H1 (cell line): ENCODE data around the gene SCAP.

Experiments used
- CTCF ChIP-seq, 3 experiments: IDR thresholded peaks; 1 replicate in 2 of 3; 2 replicates in 1 of 3; pipeline versions ENCODE4 v1.5.1 to v1.6.1; 2011; ENCODE audit warnings: low read length in 3 of 3, mild to moderate bottlenecking in 3 of 3, inconsistent platforms in 2 of 3, low read depth in 1 of 3, moderate library complexity in 1 of 3; ENCODE audit not compliant: insufficient read depth in 1 of 3; ENCODE audit errors: control extremely low read depth in 1 of 3
- EP300 ChIP-seq, 2 experiments: IDR thresholded peaks; 1 replicate in 1 of 2; 2 replicates in 1 of 2; pipeline ENCODE4 v1.6.1; 2011 to 2012; ENCODE audit warnings: low read depth in 2 of 2, low read length in 2 of 2, mild to moderate bottlenecking in 2 of 2, borderline replicate concordance in 1 of 2, inconsistent platforms in 1 of 2, moderate library complexity in 1 of 2
- MAFK ChIP-seq: IDR thresholded peaks from 2 replicates; pipeline ENCODE4 v1.6.1; 2012; ENCODE audit warnings: low read depth, mild to moderate bottlenecking, improper control_type of control experiment, low read length
- POLR2A ChIP-seq, 2 experiments: IDR thresholded peaks; 1 replicate in 1 of 2; 2 replicates in 1 of 2; pipeline ENCODE4 v1.6.1; 2011; ENCODE audit warnings: low read depth in 2 of 2, low read length in 2 of 2, mild to moderate bottlenecking in 2 of 2; ENCODE audit errors: control extremely low read depth in 1 of 2
- RFX5 ChIP-seq: IDR thresholded peaks from 2 replicates; pipeline ENCODE4 v1.6.1; 2011; ENCODE audit warnings: low read depth, low read length, improper control_type of control experiment, borderline replicate concordance
- SIN3A ChIP-seq, 2 experiments: IDR thresholded peaks in 1 of 2; conservative IDR thresholded peaks in 1 of 2; 2 replicates each; pipeline ENCODE4 v1.6.1; 2011 to 2012; ENCODE audit warnings: low read length in 2 of 2, improper control_type of control experiment in 1 of 2, low read depth in 1 of 2, mild to moderate bottlenecking in 1 of 2
- TCF12 ChIP-seq: IDR thresholded peaks from 2 replicates; pipeline ENCODE4 v1.6.1; 2011; ENCODE audit warnings: low read depth, mild to moderate bottlenecking, low read length
- TF ChIP-seq, protein P1 (sequence below): IDR thresholded peaks from 2 replicates; pipeline ENCODE4 v1.6.1; 2012; ENCODE audit warnings: low read length, inconsistent platforms

GRCh38 chr3:47495111-47495510 lies 19.4 kb upstream of the SCAP start:
- TF ChIP-seq EP300 (IDR thresholded peaks at IDR 0.05; ENCODE audit: borderline replicate concordance in 1 of 2, low read depth in 2 of 2, low read length in 2 of 2) (no peak), SIN3A (conservative IDR thresholded peaks at IDR 0.05 in 1 of 2, IDR thresholded peaks at IDR 0.05 in 1 of 2; ENCODE audit: low read depth in 1 of 2, low read length in 2 of 2) (no peak), POLR2A (IDR thresholded peaks at IDR 0.05; ENCODE audit: control extremely low read depth in 1 of 2, low read depth in 2 of 2, low read length in 2 of 2) (no peak), TCF12 (no peak), CTCF (IDR thresholded peaks at IDR 0.05; ENCODE audit: control extremely low read depth in 1 of 3, insufficient read depth in 1 of 3, low read depth in 1 of 3, low read length in 3 of 3) (no peak), MAFK (no peak), RFX5 (no peak)
- TF ChIP-seq, protein P1, sequence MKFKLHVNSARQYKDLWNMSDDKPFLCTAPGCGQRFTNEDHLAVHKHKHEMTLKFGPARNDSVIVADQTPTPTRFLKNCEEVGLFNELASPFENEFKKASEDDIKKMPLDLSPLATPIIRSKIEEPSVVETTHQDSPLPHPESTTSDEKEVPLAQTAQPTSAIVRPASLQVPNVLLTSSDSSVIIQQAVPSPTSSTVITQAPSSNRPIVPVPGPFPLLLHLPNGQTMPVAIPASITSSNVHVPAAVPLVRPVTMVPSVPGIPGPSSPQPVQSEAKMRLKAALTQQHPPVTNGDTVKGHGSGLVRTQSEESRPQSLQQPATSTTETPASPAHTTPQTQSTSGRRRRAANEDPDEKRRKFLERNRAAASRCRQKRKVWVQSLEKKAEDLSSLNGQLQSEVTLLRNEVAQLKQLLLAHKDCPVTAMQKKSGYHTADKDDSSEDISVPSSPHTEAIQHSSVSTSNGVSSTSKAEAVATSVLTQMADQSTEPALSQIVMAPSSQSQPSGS, result no peak
